Tibial artery (tissue), 4 donors: Measurements from ENCODE around the gene CASK.

Experiments
- DNase-seq, 2 donors: peaks; one replicate each; pipeline ENCODE4 v3.0.0-alpha.2; 2019
- H3K27ac ChIP-seq, 2 donors: fragments of 200-600 bp; sonication (generic) in 1 of 2; 1 replicate in 1 of 2; 2 replicates in 1 of 2; pipeline ENCODE4 v1.5.1; 2018 to 2019; ENCODE audit warnings: mild to moderate bottlenecking in 1 of 2
- H3K27me3 ChIP-seq, 2 donors: fragments of 200-600 bp; sonication (generic) in 1 of 2; one replicate each; pipeline versions ENCODE4 v1.5.1 to v1.6.0; 2016 to 2019
- H3K36me3 ChIP-seq, 3 donors: fragments of 200-600 bp; sonication (generic) in 2 of 3; one replicate each; pipeline ENCODE4 v1.5.1; 2016 to 2019; ENCODE audit warnings: mild to moderate bottlenecking in 2 of 3
- H3K4me1 ChIP-seq, 4 donors: fragments of 200-600 bp; sonication (generic) in 2 of 4; 1 replicate in 3 of 4; 2 replicates in 1 of 4; pipeline ENCODE4 v1.5.1; 2016 to 2019
- H3K4me3 ChIP-seq, 2 donors: fragments of 200-600 bp; sonication (generic) in 1 of 2; 1 replicate in 1 of 2; 2 replicates in 1 of 2; pipeline ENCODE4 v1.5.1; 2018 to 2019; ENCODE audit warnings: mild to moderate bottlenecking in 2 of 2
- H3K9me3 ChIP-seq, 3 donors: fragments of 200-600 bp; sonication (generic) in 1 of 3; one replicate each; pipeline ENCODE4 v1.5.1; 2016 to 2019
- intact Hi-C: fragments of 100-400 bp; cut with DNase I; formaldehyde crosslinking; loops from one replicate; pipeline ENCODE4 v1.15.0; 2023; ENCODE audit warnings: low total_unique reads
- TF ChIP-seq, protein P1 (sequence below), 2 experiments: fragments of 200-600 bp in 1 of 2; fragments of 450-650 bp in 1 of 2; IDR thresholded peaks; one replicate each; pipeline ENCODE4 v1.5.1; 2017 to 2019; ENCODE audit warnings: antibody characterized with exemption in 2 of 2, mild to moderate bottlenecking in 1 of 2, moderate library complexity in 1 of 2

Gene CASK

DNA sequence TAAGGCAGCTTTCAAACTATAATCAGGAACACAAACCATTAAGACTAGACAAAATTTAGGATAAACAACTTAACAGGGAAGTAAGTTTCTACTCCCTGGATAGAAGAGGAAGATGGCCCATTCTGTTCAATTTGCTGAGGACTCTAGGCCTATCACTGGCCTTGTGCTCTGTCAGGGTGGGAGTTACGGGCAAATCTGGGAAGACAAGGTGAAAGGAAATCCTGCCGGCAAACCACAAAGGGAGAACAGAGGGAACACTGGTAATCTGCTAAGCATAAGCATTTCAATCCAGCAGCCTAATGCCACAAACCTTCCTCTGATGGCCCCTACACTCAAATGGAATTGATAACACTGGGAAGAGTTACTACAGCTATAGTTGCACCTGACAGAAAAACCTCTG, 191.1 kb downstream of the CASK start:
- DNase-seq, result no peak
- no peaks in the 10 kb centered on the region for H3K9me3 ChIP-seq
- peaks cover 0 to 14% (median 0%) of the 10 kb centered on the region in 4 donors for H3K4me1 ChIP-seq
- H3K4me3 ChIP-seq, result no peak overlapping the region
- H3K27me3 ChIP-seq, result no peaks in the 10 kb centered on the region
- H3K36me3 ChIP-seq, result no peaks in the 10 kb centered on the region
- intact Hi-C loops, result no loop called here
- no peak overlapping the region for H3K27ac ChIP-seq
- TF ChIP-seq, protein P1, sequence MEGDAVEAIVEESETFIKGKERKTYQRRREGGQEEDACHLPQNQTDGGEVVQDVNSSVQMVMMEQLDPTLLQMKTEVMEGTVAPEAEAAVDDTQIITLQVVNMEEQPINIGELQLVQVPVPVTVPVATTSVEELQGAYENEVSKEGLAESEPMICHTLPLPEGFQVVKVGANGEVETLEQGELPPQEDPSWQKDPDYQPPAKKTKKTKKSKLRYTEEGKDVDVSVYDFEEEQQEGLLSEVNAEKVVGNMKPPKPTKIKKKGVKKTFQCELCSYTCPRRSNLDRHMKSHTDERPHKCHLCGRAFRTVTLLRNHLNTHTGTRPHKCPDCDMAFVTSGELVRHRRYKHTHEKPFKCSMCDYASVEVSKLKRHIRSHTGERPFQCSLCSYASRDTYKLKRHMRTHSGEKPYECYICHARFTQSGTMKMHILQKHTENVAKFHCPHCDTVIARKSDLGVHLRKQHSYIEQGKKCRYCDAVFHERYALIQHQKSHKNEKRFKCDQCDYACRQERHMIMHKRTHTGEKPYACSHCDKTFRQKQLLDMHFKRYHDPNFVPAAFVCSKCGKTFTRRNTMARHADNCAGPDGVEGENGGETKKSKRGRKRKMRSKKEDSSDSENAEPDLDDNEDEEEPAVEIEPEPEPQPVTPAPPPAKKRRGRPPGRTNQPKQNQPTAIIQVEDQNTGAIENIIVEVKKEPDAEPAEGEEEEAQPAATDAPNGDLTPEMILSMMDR (IDR thresholded peaks at IDR 0.05), result no peak

DNA sequence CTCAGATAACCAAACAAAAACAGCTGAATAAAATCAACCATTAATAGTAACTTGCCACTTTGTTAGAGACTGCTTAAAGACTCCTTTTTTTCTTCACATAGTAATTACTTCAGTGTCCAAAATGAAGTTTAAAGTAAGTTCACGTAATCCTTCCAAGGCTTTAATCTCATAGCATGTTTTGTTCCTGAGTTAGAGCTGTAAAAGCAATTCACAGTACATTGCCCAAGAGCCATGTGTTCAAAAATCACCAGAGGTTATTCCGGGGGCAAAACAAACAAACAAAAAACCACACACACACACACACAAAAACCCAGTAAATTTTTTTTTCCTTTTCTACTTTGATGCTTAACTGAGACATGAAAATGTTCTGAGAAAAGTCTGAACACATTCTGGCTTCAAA, 193.3 kb downstream of the CASK start:
- Histone ChIP-seq H3K4me1 (peaks cover 0 to 14% (median 0%) of the 10 kb centered on the region in 4 donors), H3K36me3 (no peaks in the 10 kb centered on the region), H3K9me3 (no peaks in the 10 kb centered on the region), H3K4me3 (no peak overlapping the region), H3K27ac (no peak overlapping the region), H3K27me3 (no peaks in the 10 kb centered on the region)
- DNase-seq, result no peak
- intact Hi-C loops, result no loop called here
- TF ChIP-seq, protein P1 (IDR thresholded peaks at IDR 0.05), result no peak

DNA sequence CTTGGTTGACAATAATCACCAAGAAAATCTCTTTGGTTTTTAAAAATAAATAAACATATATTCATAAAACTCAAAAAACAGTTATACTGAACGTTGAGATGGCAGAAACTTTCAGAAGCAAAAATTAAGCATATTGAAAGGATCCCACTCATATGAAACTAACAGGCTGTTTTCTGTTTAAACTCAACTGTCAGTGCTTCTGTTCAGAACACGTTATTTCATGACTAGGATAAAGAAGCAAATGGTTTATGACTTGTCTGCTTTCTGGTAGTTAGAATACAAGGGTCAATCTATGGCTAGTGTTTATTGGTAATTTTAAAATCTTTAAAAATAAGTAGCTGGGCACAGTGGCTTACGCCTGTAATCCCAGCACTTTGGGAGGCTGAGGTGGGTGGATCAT, 195.2 kb downstream of the CASK start:
- intact Hi-C loops, result no loop called here
- Histone ChIP-seq H3K36me3 (no peaks in the 10 kb centered on the region), H3K4me3 (no peak overlapping the region), H3K9me3 (no peaks in the 10 kb centered on the region), H3K27me3 (no peaks in the 10 kb centered on the region), H3K27ac (no peak overlapping the region), H3K4me1 (no peaks in the 10 kb centered on the region)
- no peak for DNase-seq
- TF ChIP-seq, protein P1 (IDR thresholded peaks at IDR 0.05), result no peak

DNA sequence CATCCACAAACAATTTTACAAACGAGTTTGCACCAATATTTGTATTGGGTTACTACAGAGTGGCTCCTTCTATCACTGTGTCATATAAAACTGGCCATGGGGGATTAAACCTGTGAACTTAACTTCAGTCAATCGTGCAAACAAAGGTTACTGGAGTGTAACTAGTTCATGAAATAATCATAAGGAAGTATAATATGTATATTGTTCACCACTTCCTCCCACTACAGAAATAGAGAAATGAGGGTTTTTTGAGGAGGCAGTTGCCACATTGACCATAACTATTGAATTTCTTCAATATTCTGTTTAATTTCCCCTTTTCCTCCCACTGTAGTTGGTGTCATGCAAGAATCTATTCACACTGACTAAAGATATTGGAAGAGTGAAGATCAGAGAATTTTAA, 199.5 kb downstream of the CASK start, which contains the start of gene GPR82:
Gene GPR82, plus strand, starts transcription at position 356 of the 400 bp plus-strand sequence. CDS start 2,846 bp downstream, outside the sequence.
- H3K27me3 ChIP-seq, result no peaks in the 10 kb centered on the region
- TF ChIP-seq, protein P1 (IDR thresholded peaks at IDR 0.05), result no peak
- no peak within 1 kb of the TSS for H3K4me3 ChIP-seq
- no peaks in the 10 kb centered on the region for H3K36me3 ChIP-seq
- intact Hi-C loops, result no loop called here
- no peak within 1 kb of the TSS for H3K27ac ChIP-seq
- DNase-seq, result no peak
- peaks cover 0 to 5% (median under 1%) of the 10 kb centered on the region in 3 donors for H3K9me3 ChIP-seq
- peaks cover 0 to 9% (median 0%) of the 10 kb centered on the region in 4 donors for H3K4me1 ChIP-seq

DNA sequence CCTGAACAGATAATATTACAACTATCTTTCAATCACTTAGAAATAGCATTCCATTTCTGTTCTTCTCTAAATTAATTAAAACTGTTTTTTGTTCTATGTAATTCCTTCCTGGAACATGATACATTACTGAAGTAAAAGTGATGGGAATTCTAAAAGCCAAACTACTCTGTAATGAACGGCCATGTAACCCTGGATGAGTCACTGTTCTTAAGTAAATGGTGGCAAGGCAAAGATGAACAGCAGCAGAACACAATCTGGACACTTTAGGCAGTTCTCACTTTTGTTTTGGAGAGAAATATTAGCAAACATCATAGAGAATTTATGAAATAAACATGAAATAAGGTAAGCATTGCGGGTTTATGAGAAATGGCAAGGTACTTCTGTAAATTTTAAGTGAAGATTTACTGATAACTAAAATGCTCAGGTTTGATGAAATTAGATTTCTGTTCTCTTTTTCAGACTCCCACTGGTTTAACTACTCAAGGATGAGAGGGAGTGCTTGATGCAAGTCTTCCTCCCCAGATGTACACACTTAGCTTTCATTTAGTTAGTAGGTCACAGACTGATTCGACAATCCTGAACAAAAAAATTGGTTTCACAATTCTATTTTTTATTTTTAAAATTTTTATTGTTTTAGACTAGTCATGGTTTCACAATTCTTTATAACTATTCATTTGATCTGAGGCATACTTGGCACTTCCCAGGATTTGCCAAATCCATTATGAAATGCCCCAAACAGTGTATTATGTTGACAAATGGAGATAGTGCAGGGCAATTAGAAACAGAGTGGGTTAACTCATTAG, 200.3 kb downstream of the CASK start:
- TF ChIP-seq, protein P1 (IDR thresholded peaks at IDR 0.05), result no peak
- Histone ChIP-seq H3K4me3 (no peak overlapping the region), H3K27me3 (no peaks in the 10 kb centered on the region), H3K36me3 (no peaks in the 10 kb centered on the region), H3K27ac (no peak overlapping the region), H3K4me1 (peaks cover 0 to 9% (median 0%) of the 10 kb centered on the region in 4 donors), H3K9me3 (peaks cover 0 to 11% (median 4%) of the 10 kb centered on the region in 3 donors)
- intact Hi-C loops, result no loop called here
- no peak for DNase-seq
